Ascending aorta (tissue), 2 donors: ENCODE measurements around the gene USO1. TPM values are rescaled to one million over a fixed set of nuclear protein-coding genes. Genes with fewer than 3 reads are reported as not detected.
"Not testable (repeated sequence)": the region's sequence is repeated elsewhere in the genome, so short reads cannot be mapped to it uniquely, and the experiment has no call there.

Experiments
- DNase-seq, 2 donors: peaks; one replicate each; pipeline ENCODE4 v3.0.0-alpha.2; 2019; ENCODE audit warnings: low spot score in 2 of 2
- H3K27ac ChIP-seq, 2 donors: fragments of 200-600 bp; sonication (generic); one replicate each; pipeline ENCODE4 v1.5.1; 2016 to 2017; ENCODE audit warnings: mild to moderate bottlenecking in 1 of 2
- H3K27me3 ChIP-seq: fragments of 200-600 bp; sonication (generic); one replicate; pipeline ENCODE4 v1.5.1; 2017
- H3K36me3 ChIP-seq, 2 donors: fragments of 200-600 bp; sonication (generic); one replicate each; pipeline ENCODE4 v1.5.1; 2016
- H3K4me1 ChIP-seq, 2 donors: fragments of 200-600 bp; sonication (generic); one replicate each; pipeline ENCODE4 v1.5.1; 2016 to 2017; ENCODE audit warnings: mild to moderate bottlenecking in 1 of 2
- H3K4me3 ChIP-seq, 2 donors: fragments of 200-600 bp; sonication (generic); one replicate each; pipeline ENCODE4 v1.5.1; 2016 to 2017; ENCODE audit warnings: mild to moderate bottlenecking in 1 of 2
- H3K9me3 ChIP-seq, 2 donors: fragments of 200-600 bp; sonication (generic); one replicate each; pipeline ENCODE4 v1.5.1; 2016
- CTCF ChIP-seq, 3 experiments: fragments of 200-600 bp in 2 of 3; fragments of 450-650 bp in 1 of 3; sonication (generic) in 2 of 3; IDR thresholded peaks; one replicate each; pipeline ENCODE4 v1.5.1; 2016 to 2019; ENCODE audit warnings: antibody characterized with exemption in 3 of 3, mild to moderate bottlenecking in 1 of 3, moderate library complexity in 1 of 3
- intact Hi-C: fragments of 100-400 bp; cut with DNase I; formaldehyde crosslinking; loops from one replicate; pipeline ENCODE4 v1.15.1; 2023
- total RNA-seq: library from RNA; depleted of rRNA; stranded (reverse); fragments of >200 nt; gene quantifications from one replicate; pipeline ENCODE4 v1.1.0, GENCODE V29; 2016

Gene USO1
- total RNA-seq, 1 donor from 2014 or later, result 25.5 TPM

- peaks cover 3 to 21% of the 10 kb centered on the region in 2 donors for H3K4me1 ChIP-seq
- no peak for TF ChIP-seq CTCF (IDR thresholded peaks at IDR 0.05)
- no peaks in the 10 kb centered on the region for H3K9me3 ChIP-seq
- H3K36me3 ChIP-seq, result no peaks in the 10 kb centered on the region
- no peaks in the 10 kb centered on the region for H3K27me3 ChIP-seq
- H3K4me3 ChIP-seq, result peak overlapping the region; percentile 78 to 84
- peak overlapping the region; percentile 97 for H3K27ac ChIP-seq
- intact Hi-C loops, result loop anchor here (1.0 to 10.0 kb wide), 5 partner anchors 50 to 1354 kb away; partner anchors contain the start of genes CCNI, CDKL2, G3BP2 and PARM1
- no peak for DNase-seq
Observed at GRCh38 chr4:75723163-75724065, 963 bp upstream of the USO1 start.

DNA sequence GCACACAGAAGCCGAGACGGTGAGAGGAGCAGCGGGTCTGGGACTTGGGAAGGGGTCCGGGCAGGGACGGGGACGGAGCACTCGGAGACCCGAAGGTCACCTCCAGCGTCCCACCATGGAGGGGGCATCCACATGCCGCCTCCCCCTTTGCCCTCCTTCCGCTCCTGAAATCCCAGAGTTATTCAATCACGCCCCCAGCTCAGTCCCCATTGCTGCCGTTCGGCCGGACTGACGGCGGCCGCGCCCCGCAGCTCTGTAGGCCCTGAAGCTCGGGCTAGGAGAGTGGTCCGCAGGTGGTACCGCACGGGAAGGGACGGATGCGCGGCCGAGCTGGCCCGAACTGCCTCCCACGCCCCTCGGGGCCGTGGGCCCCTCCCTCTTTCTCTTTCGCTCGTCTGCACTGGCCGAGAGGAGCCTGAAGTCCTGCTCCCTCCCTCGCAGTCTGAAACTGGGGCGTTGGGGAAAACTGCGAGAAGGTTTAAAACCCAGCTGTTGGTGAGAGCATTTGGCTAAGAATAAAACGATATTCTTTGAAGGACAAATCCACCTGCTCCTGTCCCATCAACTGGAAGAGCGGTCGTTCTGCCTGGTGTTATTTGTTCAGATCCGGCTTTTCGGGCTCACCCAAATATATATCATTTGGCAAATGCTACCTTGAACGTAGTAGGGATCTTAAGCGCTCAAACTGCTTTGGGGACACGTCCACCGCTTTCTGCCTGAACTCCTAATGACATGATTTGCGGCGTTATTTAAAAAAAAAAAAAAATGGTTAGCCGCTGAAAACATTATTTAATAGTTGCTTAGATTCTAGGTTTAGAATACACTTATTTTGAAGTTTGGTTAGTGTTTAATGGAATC, 719 bp downstream of the USO1 start:
- H3K27ac ChIP-seq, result peak overlapping the region; percentile 97
- intact Hi-C loops, result loop anchor here (1.0 to 10.0 kb wide), 6 partner anchors 52 to 1352 kb away; partner anchors contain the start of genes CCNI, CDKL2, G3BP2 and PARM1
- peak; percentile 37 to 87 for DNase-seq
- TF ChIP-seq CTCF (IDR thresholded peaks at IDR 0.05), result no peak
- H3K27me3 ChIP-seq, result no peaks in the 10 kb centered on the region
- no peaks in the 10 kb centered on the region for H3K36me3 ChIP-seq
- peaks cover 3 to 30% of the 10 kb centered on the region in 2 donors for H3K4me1 ChIP-seq
- no peaks in the 10 kb centered on the region for H3K9me3 ChIP-seq
- peak overlapping the region; percentile 78 to 84 for H3K4me3 ChIP-seq

DNA sequence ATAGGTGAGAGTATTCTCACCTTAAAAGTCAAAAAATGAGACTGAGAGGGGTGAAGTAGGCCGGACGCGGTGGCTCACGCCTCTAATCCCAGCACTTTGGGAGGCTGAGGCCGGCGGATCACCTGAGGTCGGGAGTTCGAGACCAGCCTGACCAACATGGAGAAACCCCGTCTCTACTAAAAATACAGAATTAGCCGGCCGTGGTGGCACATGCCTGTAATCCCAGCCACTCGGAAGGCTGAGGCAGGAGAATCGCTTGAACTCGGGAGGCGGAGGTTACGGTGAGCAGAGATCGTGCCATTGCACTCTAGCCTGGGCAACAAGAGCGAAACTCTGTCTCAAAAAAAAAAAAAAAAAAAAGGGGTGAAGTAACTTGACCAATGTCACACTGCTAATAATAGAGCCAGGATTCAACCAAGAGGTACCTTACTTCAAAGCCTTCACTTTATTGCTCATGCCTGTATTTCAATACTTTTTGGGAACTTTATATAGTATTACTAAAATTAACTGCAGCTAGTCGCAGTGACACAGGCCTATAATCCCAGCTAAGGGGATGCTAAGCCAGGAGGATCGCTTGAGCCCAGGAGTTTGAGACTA, 1.7 kb downstream of the USO1 start:
- not testable (repeated sequence) for H3K27me3 ChIP-seq, DNase-seq, H3K36me3 ChIP-seq, H3K9me3 ChIP-seq
- H3K4me3 ChIP-seq, result peak overlapping the region; percentile 78 to 84
- H3K27ac ChIP-seq, result peak overlapping the region; percentile 97
- intact Hi-C loops, result loop anchor here (5.0 to 10.0 kb wide), 2 partner anchors 214 to 791 kb away; partner anchors contain the start of genes PARM1, RCHY1 and THAP6
- H3K4me1 ChIP-seq, result peaks cover 3 to 30% of the 10 kb centered on the region in 2 donors

DNA sequence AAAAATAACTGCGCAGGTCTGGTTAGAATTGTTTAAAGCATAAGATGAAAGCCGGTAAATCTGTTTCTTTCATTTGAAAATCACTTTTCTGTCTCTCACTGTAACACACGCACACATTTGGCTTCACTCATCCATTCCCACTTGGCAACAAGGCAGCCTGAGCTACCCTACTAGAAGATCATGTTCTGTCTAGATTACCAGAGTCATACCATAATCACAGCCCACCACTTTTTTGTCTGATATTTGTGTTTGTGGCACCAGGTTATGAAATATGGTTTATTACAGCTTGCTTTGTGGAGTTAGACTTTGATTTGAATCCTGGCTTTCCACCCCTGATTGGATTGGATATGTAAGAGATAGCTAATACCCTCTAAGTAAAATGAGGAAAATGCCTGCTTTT, 2.2 kb downstream of the USO1 start:
- Histone ChIP-seq H3K27me3 (no peaks in the 10 kb centered on the region), H3K27ac (peak overlapping the region; percentile 97)

DNA sequence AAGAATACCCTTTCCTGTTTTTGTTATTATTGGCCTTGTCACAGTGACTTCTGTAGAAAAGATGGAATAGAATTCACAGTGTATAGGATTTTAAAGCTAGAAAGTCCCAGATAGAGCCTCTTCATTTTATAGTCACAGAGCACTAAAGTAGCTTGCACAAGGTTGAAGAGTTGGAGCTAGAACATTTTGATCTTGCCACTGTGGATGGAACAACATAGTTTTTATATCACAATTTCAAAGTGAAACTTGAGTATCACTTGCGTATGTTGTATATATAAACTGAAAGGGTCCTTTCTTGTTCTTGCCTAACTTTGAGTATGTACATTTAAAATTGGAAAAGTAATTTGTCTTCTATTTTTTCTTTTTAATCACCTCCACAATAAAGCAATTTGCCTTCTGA, 2.7 kb downstream of the USO1 start:
- H3K4me3 ChIP-seq, result peak overlapping the region; percentile 78 to 84
- H3K4me1 ChIP-seq, result peaks cover 3 to 30% of the 10 kb centered on the region in 2 donors
- no peaks in the 10 kb centered on the region for H3K27me3 ChIP-seq
- DNase-seq, result no peak
- intact Hi-C loops, result loop anchor here (5.0 to 10.0 kb wide), 2 partner anchors 215 to 792 kb away; partner anchors contain the start of genes PARM1, RCHY1 and THAP6
- TF ChIP-seq CTCF (IDR thresholded peaks at IDR 0.05), result no peak
- peak overlapping the region; percentile 97 for H3K27ac ChIP-seq
- no peaks in the 10 kb centered on the region for H3K9me3 ChIP-seq
- no peaks in the 10 kb centered on the region for H3K36me3 ChIP-seq

More for the DNA sequence above, 2.2 kb downstream of the USO1 start:
- intact Hi-C loops, result loop anchor here (5.0 to 10.0 kb wide), 2 partner anchors 214 to 792 kb away; partner anchors contain the start of genes PARM1, RCHY1 and THAP6
- no peaks in the 10 kb centered on the region for H3K9me3 ChIP-seq
- no peak for TF ChIP-seq CTCF (IDR thresholded peaks at IDR 0.05)
- peak overlapping the region; percentile 78 to 84 for H3K4me3 ChIP-seq
- peak in 1 of 2 donors; percentile 64 for DNase-seq
- H3K4me1 ChIP-seq, result peaks cover 3 to 30% of the 10 kb centered on the region in 2 donors
- H3K36me3 ChIP-seq, result no peaks in the 10 kb centered on the region
